GM18498 (cell line): ENCODE measurements around the gene CX3CR1.
"Not testable (repeated sequence)": the region's sequence is repeated elsewhere in the genome, so short reads cannot be mapped to it uniquely, and the experiment has no call there.

Experiments
- ATAC-seq: cut with Tn5 transposase; IDR thresholded peaks from one replicate; pipeline ENCODE4 v1.9.1; 2021; ENCODE audit warnings: mild to moderate bottlenecking, moderate library complexity; ENCODE audit not compliant: unreplicated experiment

Gene CX3CR1, protein sequence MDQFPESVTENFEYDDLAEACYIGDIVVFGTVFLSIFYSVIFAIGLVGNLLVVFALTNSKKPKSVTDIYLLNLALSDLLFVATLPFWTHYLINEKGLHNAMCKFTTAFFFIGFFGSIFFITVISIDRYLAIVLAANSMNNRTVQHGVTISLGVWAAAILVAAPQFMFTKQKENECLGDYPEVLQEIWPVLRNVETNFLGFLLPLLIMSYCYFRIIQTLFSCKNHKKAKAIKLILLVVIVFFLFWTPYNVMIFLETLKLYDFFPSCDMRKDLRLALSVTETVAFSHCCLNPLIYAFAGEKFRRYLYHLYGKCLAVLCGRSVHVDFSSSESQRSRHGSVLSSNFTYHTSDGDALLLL

DNA sequence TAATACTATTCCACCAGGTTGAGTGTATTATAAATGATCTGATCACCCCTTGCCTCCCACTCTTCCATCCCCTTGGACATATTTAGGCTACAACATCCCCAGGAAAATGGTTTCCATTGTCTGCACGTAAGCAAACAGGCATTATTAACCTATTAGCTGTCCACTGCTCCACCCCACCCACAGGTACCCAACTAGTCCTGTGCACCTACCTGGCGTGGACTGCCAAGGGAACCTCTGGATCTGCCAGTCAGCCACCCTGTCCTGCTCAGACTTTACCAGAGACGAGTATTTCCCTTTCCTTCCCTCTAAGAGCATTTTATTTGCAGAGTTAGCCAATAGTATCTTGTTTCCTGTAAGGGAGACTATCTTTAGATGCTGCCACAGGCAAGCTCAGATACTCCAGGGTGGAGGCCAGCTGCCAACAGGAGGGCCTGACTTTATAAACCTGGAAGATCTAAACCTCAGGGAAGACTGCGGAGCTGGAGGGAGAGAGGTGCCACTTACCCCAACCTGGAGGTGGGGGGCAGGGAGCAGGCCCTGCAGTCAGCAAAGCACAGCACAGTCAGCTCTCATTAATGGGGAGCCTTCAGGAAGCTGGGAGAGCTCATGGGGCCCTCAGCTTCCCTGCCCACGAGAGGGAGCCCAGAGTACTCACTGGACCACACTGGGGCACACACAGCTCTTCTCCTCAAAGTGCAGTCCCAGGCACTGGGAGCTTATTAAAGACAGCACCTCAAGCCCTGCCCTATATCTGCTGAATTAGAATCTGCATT lies at the start of gene CX3CR1:
Gene CX3CR1, minus strand, starts transcription at position 292 of the 773 bp plus-strand sequence. CDS start 13,527 bp downstream, outside the sequence.
- no peak for ATAC-seq

DNA sequence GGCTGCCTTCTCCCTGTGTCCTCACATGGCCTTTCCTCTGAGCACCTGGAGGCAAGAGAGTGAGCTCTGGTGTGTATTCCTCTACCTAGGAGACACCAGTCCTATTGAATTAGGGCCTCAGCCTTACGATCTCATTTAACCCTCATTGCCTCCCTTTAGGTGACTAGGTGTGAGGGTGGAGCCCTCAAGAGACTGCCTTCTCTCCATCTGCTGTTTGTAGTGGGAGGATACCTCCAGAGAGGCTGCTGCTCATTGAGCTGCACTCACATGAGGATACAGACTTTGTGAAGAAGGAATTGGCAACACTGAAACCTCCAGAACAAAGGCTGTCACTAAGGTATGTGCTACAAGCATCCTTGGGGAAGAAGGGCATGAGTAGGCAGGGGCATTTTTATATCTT lies 49.7 kb upstream of the CX3CR1 start, which contains the start of gene CCR8:
Gene CCR8, plus strand, starts transcription at position 217 of the 400 bp plus-strand sequence. CDS start 2,623 bp downstream, outside the sequence.
- no peak for ATAC-seq

DNA sequence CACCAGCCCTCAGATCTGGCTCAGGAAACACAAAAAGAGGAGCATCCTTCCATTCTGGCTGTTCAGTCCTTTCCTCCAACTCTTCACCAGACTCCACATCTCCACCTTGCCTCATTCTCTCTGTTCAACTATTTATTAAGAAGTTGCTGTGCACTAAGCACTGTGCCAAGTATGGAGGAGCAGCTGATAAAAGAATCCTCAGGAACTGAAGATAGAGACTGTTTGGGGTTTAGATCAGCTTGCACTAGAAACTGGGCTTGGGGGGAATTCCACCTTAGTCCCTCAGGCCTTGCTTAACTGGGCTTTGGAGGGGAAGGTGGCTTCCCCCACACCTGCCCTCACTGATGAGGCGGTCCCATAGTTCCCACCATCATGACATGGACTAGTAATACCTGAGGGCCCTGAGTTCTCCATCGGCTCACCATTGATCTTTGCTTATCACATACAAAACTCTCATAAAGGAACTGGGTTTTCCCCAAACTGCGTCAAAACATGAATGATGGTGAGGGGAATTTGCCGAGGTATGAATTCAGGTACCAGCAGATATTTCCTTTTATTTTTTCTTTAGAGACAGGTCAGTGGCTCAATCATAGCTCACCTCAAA lies 48.0 kb upstream of the CX3CR1 start:
- peak; percentile 64 for ATAC-seq

DNA sequence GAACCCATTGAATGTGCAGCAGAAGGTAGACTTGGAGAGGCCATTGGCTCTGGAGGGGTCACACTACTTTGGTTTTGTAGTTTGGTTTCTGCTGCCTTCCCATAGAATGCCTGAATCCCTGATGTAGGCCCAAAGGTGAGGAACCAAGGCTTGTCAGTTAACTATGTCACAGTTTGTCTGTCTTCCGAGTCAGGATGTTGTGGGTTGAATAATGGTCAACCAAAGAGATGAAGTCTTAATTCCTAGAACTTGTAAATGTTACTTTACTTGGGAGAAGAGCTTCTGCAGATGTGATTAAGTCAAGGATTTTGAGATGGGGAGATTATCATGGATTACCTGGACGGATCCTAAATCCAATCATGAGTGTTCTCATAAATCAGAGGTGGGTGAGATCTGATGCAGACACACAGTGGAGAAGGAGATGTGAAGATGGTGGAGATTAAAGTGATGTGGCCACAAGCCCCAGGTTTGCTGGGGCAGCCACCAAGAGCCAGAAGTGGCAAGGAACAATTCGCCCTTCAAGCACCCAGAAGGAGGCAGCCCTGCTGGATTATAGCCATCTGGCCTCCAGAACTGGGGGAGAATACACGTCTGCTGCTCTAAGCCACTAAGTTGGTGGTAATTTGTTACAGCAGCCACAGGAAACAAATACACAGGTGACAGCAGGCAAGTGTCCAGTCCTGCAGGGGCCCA lies 47.4 kb upstream of the CX3CR1 start:
- ATAC-seq, result peak; percentile 17

DNA sequence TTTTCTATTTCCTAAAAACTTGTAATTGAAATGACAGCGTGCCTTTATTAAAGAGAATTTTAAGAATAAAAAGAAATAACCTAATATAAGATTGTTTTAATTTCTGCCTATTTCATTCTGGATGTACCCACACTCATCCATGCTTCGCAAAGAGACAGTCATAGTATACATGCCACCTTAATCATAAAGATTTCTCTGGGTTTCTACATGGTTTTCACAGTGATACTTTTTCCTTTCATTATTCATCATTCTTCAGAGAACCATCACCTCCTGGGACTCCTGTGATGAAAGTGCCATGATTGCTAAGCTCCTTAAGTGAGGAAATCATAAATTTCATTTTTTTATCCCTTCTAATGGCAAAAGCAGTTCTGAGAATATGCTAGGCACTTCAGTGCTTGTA lies 45.4 kb upstream of the CX3CR1 start:
- ATAC-seq, result no peak

DNA sequence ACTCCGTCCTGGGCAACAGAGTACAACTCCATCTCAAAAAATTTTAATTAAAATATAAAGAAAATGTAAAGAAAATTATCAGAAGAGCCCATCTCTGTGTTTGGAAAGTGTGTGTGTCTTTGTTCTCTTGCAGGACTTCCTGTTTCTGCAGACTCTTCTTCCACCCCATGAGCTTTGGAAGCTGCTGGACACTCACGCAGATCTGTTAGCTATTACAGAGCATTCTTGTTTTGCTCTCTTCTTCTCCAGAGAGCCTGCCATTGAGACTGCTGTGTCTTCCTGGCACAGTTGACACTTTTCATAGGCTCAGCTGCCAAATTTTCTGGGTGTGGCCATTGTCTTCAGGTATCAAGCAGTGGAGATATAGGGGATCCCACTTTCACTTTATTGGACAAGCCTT lies 43.7 kb upstream of the CX3CR1 start:
- no peak for ATAC-seq

DNA sequence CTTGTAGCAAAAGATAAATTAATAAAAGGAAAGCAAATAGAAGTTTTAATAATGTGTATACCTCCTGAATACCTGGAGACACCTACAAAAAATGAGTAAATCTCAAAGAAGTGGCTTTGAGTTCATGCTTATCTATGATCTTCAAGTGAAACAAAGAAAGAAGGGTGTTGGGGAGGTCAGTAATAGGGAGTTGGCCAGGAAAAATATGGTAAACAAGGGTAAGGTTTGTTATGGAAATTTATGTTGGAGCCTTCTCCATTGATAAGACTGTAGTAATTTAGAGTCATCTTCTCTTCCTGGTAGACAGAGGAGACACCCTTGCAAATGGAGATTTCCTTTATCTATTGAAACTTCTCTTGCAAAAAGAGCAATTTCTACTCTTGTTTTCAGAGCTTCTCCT lies 43.1 kb upstream of the CX3CR1 start:
- ATAC-seq, result no peak

DNA sequence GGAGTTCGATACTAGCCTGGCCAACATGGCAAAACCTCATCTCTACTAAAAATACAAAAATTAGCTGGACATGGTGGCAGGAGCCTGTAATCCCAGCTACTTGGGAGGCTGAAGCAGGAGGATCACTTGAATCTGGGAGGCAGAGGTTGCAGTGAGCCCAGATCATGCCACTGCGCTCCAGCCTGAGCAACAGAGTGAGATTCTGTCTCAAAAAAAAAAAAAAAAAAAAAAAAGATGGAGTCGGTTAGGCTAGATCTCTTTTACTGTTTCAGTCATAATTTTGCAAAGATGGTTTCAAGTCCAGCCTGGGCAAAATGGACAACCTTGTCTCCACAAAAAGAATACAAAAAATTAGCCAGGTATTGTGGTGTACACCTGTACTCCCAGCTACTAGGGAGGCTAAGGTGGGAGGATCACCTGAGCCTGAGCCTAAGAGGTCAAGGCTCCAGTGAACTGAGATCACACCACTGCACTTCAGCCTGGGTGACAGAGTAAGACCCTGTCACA lies 42.4 kb upstream of the CX3CR1 start:
- ATAC-seq, result not testable (repeated sequence)

DNA sequence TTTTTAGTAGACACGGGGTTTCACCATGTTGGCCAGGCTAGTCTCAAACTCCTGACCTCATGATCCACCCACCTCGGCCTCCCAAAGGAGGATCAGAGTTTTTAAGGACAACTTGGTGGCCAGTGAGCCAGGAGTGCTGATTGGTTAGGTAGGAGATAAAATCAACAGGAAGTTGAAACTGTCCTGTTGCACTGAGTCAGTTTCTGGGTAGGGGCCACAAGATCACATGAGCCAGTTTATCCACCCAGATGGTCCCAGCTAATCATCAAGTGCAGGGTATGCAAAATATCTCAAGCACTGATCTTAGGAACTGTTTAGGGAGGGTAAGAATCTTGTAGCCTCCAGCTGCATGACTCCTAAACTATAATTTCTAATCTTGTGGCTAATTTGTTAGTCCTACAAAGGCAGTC lies 41.7 kb upstream of the CX3CR1 start:
- ATAC-seq, result not testable (repeated sequence)

DNA sequence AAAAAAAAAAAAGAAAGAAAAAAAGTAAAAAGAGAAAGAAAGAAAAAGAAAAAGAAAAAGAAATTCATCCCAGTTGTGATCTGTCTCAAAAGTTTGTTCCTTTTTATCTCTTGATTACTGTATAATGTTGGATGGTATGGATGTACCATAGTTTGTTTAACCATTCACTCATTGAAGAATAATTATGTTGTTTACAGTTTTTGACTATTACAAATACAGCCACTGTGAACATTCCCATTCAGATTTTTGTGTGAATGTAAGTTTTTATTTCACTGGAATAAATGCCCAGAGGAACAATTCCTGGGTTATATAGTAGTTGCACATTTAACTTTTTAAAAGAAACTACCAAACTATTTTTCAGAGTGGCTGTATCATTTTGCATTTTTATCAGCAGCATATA lies 39.4 kb upstream of the CX3CR1 start:
- no peak for ATAC-seq

DNA sequence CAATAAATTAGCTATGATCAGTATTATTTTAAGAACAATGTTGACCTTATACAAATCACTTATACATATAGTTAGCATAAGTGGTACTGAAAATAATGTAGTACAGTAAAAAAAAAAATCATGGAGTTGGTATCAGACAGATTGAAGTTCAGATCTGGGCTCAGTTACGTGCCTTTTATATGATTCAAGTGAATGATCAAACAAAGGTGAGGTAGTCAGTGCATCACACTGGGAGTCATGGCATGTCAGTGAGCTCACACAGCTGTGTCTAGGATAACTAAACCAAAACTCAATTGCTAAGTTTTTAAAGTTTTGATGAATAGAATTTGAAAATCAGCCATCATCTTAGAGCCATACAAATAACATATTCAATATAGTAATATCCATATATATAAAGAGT lies 38.5 kb upstream of the CX3CR1 start:
- ATAC-seq, result no peak

DNA sequence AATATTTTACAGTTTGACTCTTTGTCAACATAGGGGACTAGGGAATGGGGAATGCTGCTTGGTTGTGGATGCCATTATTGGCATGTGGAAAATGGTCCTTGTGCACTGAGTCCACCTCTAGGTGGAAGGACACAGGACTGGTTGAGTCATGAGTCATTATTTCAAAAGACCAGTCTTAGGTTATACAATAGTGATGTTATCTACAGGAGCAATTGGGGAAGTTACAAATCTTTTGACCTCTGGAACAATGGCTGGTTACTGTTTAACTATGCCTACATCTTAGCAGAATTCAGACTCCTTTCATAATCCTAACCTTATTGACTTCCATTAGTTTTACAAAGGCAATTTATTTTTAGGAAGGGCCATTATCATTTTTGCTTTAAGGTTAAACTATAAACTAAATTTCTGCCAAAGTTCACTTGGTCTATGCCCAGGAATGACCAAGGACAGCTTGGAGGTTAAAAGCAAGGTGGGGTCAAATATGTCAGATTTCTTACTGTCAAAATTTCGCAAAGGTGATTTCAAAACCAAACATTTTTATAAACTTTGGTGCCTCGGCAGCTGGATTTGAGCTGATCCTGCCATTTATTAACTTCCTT lies 37.8 kb upstream of the CX3CR1 start:
- ATAC-seq, result no peak

DNA sequence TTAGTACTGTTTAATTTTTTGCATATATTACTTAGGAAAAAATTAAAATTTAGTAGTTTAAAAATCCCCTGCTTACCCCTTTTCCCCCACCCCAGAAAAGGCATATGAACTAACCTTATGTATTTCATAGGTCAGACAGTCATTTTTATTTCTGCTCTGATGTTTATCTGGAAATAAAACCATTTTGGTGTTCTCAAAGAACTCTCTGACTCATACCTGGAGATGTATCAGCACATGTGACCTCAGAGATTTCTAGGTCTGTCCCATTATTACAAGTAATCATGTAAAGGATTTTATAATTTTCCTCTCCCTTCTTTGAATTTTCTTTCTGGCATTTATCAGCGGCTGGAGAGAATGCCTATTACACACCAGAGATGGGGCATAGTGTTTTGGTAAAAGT lies 35.6 kb upstream of the CX3CR1 start:
- ATAC-seq, result no peak

DNA sequence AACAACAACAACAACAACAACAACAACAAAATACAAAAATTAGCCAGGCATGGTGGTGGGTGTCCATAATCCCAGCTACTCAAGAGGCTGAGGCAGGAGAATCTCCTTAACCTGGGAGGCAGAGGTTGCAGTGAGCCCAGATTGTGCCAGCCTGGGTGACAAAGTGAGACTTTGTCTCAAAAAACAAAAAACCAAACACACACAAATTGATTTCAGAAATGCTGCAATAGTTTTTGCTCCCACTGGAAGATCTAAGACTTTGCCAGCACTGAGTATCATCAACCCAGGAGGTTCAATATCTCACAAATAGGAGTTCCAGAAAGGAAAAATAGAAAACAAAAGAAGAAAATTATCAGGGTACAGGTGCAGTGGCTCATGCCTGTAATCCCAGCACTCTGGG lies 33.5 kb upstream of the CX3CR1 start:
- ATAC-seq, result no peak

DNA sequence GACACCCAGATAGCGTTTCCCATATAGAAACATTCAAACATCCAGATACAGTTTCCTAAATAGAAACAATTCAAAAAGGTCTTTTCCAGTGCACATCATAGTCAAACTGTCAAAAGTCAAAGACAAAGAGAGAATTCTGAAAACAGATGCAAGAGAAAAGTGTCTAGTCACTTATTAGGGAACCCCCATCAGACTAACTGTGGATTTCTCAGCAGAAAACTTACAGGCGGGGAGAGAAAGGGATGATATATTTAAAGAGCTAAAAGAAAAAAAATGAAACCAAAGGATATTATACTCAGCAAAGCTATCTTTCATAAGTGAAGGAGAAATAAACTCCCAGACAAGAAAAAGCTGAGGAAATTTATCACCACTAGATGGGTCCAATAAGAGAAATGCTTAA lies 22.3 kb upstream of the CX3CR1 start:
- ATAC-seq, result no peak

DNA sequence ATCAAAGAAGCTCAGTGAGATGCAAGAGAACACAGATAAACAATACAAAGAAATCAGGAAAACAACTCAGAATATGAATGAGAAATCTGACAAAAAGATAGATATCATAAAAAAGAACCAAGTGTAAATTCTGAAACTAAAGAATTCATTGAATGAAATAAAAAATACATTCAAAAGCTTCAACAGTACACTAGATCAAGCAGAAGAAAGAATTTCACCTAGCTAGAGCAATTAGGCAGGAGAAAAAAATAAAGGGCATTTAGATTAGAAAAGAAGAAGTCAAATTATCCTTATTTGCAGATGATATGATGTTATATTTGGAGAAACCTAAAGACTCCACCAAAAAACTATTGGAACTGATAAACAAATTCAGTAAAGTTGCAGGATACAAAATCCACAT lies 19.4 kb upstream of the CX3CR1 start:
- no peak for ATAC-seq

DNA sequence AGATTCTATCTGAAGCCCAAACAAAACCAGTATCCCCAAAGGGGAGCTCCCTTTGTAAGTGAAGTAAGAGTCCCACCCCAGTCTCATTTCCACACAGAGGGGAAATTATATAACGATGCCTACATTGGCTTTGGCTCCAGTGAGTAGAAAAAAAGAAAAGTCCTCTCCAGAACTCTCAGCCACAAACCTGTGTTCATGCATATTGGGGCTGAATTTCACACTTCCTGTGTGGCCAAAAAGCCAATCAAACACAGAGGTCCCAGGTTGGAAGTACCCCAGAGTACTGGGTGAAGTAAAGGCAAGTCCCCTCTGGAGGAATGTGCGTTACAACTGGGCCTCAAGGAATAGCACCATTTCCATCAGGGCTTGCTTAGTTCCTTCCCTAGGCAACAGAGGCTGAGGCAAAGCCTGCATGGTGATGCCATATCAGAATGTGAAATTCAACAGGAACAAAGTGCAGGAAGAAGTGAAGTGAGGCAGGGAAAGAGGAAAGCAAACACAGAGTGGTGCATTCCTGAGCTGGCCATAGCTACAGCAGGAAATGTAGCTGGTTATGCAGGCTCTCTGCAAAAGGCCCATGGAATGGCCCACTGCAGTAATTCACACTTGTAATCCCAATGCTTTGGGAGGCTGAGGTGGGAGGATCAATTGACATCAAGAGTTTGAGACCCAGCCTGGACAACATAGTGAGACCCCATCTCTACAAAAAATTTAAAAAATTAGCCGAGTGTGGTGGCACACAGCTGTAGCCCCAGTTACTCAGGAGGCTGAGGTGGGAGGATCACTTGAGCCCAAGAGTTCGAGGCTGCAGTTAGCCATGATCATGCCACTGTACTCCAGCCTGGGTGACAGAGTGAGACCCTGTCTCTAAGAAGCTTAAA lies 16.6 kb upstream of the CX3CR1 start:
- ATAC-seq, result no peak

DNA sequence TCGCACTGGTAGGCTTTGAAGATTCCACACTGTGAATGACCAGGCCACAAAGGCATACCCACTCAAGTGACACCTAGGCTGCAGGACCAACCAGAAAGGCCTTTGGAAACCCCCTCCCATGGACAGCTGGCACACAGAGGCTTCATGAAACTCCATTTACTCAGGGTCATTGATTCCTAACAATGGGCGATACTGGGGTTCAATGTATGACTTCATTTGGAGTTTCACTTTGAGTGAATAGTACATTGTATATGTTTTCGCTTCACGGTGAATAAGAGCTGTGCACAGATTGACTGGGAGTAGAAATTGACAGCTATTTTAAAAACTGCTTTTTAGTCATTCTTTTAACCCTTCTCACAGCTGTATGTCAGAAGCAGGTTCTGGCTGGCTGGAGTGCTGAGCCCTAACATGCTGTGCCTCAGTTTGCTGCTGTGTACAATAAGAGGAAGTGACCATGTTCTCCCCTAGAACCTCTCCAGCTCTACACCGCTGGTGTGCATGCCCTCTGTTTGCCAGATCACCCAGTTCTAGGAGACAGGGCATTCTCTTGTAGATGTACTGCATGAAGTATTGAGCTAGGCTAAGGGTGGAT lies 15.4 kb upstream of the CX3CR1 start:
- ATAC-seq, result peak; percentile 79
